Esophagus muscularis mucosa (tissue), 4 donors: ENCODE results near the gene TTL. TPM values are rescaled to one million over a fixed set of nuclear protein-coding genes. Genes with fewer than 3 reads are reported as not detected.

Source experiments
- DNase-seq: peaks from one replicate; pipeline ENCODE4 v3.0.0-alpha.2; 2017; ENCODE audit errors: extremely low spot score
- H3K27ac ChIP-seq, 4 donors: fragments of 200-600 bp; sonication (generic); replicated peaks in 1 of 4; 1 replicate in 3 of 4; 2 replicates in 1 of 4; pipeline ENCODE4 v1.5.1; 2016 to 2019; ENCODE audit warnings: mild to moderate bottlenecking in 1 of 4
- H3K27me3 ChIP-seq, 4 donors: fragments of 200-600 bp; sonication (generic); one replicate each; pipeline versions ENCODE4 v1.5.1 to v1.6.0; 2016 to 2019
- H3K36me3 ChIP-seq, 4 donors: fragments of 200-600 bp; sonication (generic); one replicate each; pipeline ENCODE4 v1.5.1; 2016 to 2019
- H3K4me1 ChIP-seq, 4 donors: fragments of 200-600 bp; sonication (generic); one replicate each; pipeline ENCODE4 v1.5.1; 2016 to 2019
- H3K4me3 ChIP-seq, 4 donors: fragments of 200-600 bp; sonication (generic); 1 replicate in 2 of 4; 2 replicates in 2 of 4; pipeline ENCODE4 v1.5.1; 2016 to 2019; ENCODE audit warnings: mild to moderate bottlenecking in 4 of 4, moderate library complexity in 1 of 4
- H3K9me3 ChIP-seq, 4 donors: fragments of 200-600 bp; sonication (generic); 1 replicate in 3 of 4; 2 replicates in 1 of 4; pipeline ENCODE4 v1.5.1; 2016 to 2019
- CTCF ChIP-seq, 3 experiments: fragments of 200-600 bp in 2 of 3; fragments of 450-650 bp in 1 of 3; sonication (generic) in 2 of 3; IDR thresholded peaks; one replicate each; pipeline ENCODE4 v1.5.1; 2017 to 2019; ENCODE audit warnings: antibody characterized with exemption in 3 of 3, mild to moderate bottlenecking in 2 of 3, moderate library complexity in 1 of 3
- EP300 ChIP-seq: sonication (generic); formaldehyde crosslinking; IDR thresholded peaks from one replicate; pipeline ENCODE4 v1.6.1; 2017; ENCODE audit warnings: antibody characterized with exemption
- POLR2A ChIP-seq: fragments of 450-650 bp; IDR thresholded peaks from one replicate; pipeline ENCODE4 v1.6.1; 2017; ENCODE audit warnings: antibody characterized with exemption, moderate library complexity, mild to moderate bottlenecking, low read depth
- POLR2AphosphoS5 ChIP-seq, 2 donors: sonication (generic); formaldehyde crosslinking; IDR thresholded peaks; one replicate each; pipeline ENCODE4 v1.6.1; 2017; ENCODE audit warnings: antibody characterized with exemption in 2 of 2
- WGBS: methylation state at CpG from one replicate; pipeline ENCODE4 v1.1.5; 2018; 5-methylcytosine and 5-hydroxymethylcytosine counted together
- intact Hi-C: fragments of 100-400 bp; cut with DNase I; formaldehyde crosslinking; loops from one replicate; pipeline ENCODE4 v1.15.1; 2023
- total RNA-seq, 4 donors: library from RNA; depleted of rRNA; stranded (reverse); fragments of >200 nt; gene quantifications; one replicate each; pipeline versions ENCODE4 v1.1.0 to v1.2.1, GENCODE V29; 2016

Gene TTL
- total RNA-seq, 4 donors from 2014 or later: 25.8 to 29.2 (median 27.3) TPM

GRCh38 chr2:112486895-112487294 is 4.9 kb downstream of the TTL start:
- H3K9me3 ChIP-seq: no peaks in the 10 kb centered on the region

GRCh38 chr2:112487444-112487961 is 5.5 kb downstream of the TTL start:
- peaks cover 12 to 22% (median 21%) of the 10 kb centered on the region in 4 donors for H3K4me1 ChIP-seq
- H3K27ac ChIP-seq: no peak overlapping the region
- intact Hi-C loops: no loop called here
- peak; percentile 26 for DNase-seq
- H3K4me3 ChIP-seq: no peak overlapping the region
- no peaks in the 10 kb centered on the region for H3K27me3 ChIP-seq
- WGBS: 88% methylated on average over 4 of the region's 4 CpGs
- H3K9me3 ChIP-seq: no peaks in the 10 kb centered on the region
- H3K36me3 ChIP-seq: peaks cover 0 to 9% (median 4%) of the 10 kb centered on the region in 4 donors
- TF ChIP-seq CTCF (IDR thresholded peaks at IDR 0.05): no peak
- TF ChIP-seq POLR2AphosphoS5 (IDR thresholded peaks at IDR 0.05): no peak
- no peak for TF ChIP-seq EP300
- TF ChIP-seq POLR2A: no peak

More at GRCh38 chr2:112486895-112487294, 4.9 kb downstream of the TTL start:
- intact Hi-C loops: no loop called here
- no peaks in the 10 kb centered on the region for H3K27me3 ChIP-seq
- peaks cover 0 to 9% (median 4%) of the 10 kb centered on the region in 4 donors for H3K36me3 ChIP-seq
- no peak for DNase-seq
- H3K4me3 ChIP-seq: no peak overlapping the region
- 96% methylated on average over 5 of the region's 5 CpGs for WGBS
- no peak for TF ChIP-seq POLR2AphosphoS5 (IDR thresholded peaks at IDR 0.05)
- no peak for TF ChIP-seq CTCF (IDR thresholded peaks at IDR 0.05)
- TF ChIP-seq EP300: no peak
- TF ChIP-seq POLR2A: no peak
- peaks cover 12 to 22% (median 21%) of the 10 kb centered on the region in 4 donors for H3K4me1 ChIP-seq
- H3K27ac ChIP-seq: no peak overlapping the region

GRCh38 chr2:112488201-112488600 is 6.2 kb downstream of the TTL start:
- intact Hi-C loops: no loop called here
- H3K4me3 ChIP-seq: no peak overlapping the region
- no peaks in the 10 kb centered on the region for H3K27me3 ChIP-seq
- H3K9me3 ChIP-seq: no peaks in the 10 kb centered on the region
- 87% methylated on average over 6 of the region's 6 CpGs for WGBS
- peaks cover 0 to 9% (median 4%) of the 10 kb centered on the region in 4 donors for H3K36me3 ChIP-seq
- TF ChIP-seq POLR2AphosphoS5 (IDR thresholded peaks at IDR 0.05) (no peak), CTCF (IDR thresholded peaks at IDR 0.05) (no peak), POLR2A (no peak), EP300 (no peak)
- H3K27ac ChIP-seq: no peak overlapping the region
- H3K4me1 ChIP-seq: peaks cover 9 to 18% (median 15%) of the 10 kb centered on the region in 4 donors
- DNase-seq: no peak

- TF ChIP-seq POLR2AphosphoS5 (IDR thresholded peaks at IDR 0.05): no peak
- no peak for TF ChIP-seq CTCF (IDR thresholded peaks at IDR 0.05)
- no peak for TF ChIP-seq POLR2A
- no peak for TF ChIP-seq EP300
- 91% methylated on average over 5 of the region's 5 CpGs for WGBS
- no peaks in the 10 kb centered on the region for H3K27me3 ChIP-seq
- H3K9me3 ChIP-seq: no peaks in the 10 kb centered on the region
- H3K36me3 ChIP-seq: peaks cover 0 to 24% (median 17%) of the 10 kb centered on the region in 4 donors
- no peak overlapping the region for H3K27ac ChIP-seq
- H3K4me3 ChIP-seq: no peak overlapping the region
- DNase-seq: no peak
- H3K4me1 ChIP-seq: peaks cover 0 to 4% (median 2%) of the 10 kb centered on the region in 4 donors
- intact Hi-C loops: no loop called here
Measured at GRCh38 chr2:112491946-112492345, 10.0 kb downstream of the TTL start.

GRCh38 chr2:112493048-112493447 is 11.1 kb downstream of the TTL start:
- Histone ChIP-seq H3K4me3 (no peak overlapping the region), H3K36me3 (peaks cover 0 to 24% (median 16%) of the 10 kb centered on the region in 4 donors), H3K9me3 (no peaks in the 10 kb centered on the region), H3K27me3 (no peaks in the 10 kb centered on the region), H3K4me1 (peaks cover 0 to 4% (median 2%) of the 10 kb centered on the region in 4 donors), H3K27ac (no peak overlapping the region)
- 95% methylated on average over 3 of the region's 3 CpGs for WGBS
- DNase-seq: no peak
- TF ChIP-seq POLR2A: no peak
- no peak for TF ChIP-seq POLR2AphosphoS5 (IDR thresholded peaks at IDR 0.05)
- TF ChIP-seq CTCF (IDR thresholded peaks at IDR 0.05): no peak
- TF ChIP-seq EP300: no peak
- intact Hi-C loops: no loop called here
